HG02885 (cell line): ENCODE data around the gene PRKG1.
"Not testable (repeated sequence)": the region's sequence is repeated elsewhere in the genome, so short reads cannot be mapped to it uniquely, and the experiment has no call there.

ENCODE experiments used
- ATAC-seq: cut with Tn5 transposase; IDR thresholded peaks from one replicate; pipeline ENCODE4 v1.9.1; 2021; ENCODE audit warnings: mild to moderate bottlenecking; ENCODE audit not compliant: unreplicated experiment, poor library complexity

The PRKG1 gene

GRCh38 chr10:51212937-51213336, 138.7 kb downstream of the PRKG1 start:
- not testable (repeated sequence) for ATAC-seq

DNA sequence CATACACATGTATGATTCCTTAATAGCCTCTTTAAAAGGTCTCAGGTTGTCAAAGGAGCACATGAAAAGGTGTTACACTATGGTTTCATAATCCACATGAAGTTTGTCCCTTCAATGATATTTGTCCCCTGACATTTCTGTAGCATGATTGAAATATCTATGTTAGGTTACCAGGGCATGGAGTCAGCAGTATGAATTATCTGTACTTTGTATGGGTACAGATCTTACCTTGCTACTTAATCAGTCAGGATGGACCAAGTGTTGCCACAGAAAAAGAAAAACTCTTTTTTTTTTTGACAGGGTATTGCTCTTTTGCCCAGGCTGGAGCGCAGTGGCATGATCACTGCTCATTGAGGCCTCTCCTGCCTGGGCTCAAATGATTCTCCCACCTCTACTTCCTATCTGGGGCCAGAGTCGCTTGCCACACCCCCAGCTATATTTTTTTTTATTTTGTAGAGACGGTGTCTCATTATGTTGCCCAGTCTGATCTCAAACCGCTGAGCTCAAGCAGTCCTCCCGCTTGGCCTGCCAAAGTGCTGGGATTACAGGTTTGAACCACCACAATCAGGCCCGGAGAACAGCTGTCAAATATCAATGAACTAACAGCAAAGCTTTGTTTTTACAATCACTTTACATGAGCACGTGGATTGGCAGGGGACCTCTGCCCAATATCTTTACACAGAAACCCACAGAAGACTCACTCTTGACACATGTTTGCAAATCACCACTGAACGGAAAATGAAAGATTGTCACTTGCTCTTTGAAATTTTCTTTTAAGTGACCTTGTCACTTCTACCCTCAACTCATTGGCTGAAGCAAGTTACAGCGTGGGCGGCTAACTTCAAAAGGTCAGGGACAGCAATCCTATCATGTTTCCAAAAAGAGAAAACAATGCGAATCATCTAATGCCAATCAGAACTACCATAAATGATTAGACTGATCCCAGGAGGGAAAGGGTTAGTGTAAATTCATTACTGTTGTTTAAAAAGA, 140.2 kb downstream of the PRKG1 start:
- no peak for ATAC-seq

DNA sequence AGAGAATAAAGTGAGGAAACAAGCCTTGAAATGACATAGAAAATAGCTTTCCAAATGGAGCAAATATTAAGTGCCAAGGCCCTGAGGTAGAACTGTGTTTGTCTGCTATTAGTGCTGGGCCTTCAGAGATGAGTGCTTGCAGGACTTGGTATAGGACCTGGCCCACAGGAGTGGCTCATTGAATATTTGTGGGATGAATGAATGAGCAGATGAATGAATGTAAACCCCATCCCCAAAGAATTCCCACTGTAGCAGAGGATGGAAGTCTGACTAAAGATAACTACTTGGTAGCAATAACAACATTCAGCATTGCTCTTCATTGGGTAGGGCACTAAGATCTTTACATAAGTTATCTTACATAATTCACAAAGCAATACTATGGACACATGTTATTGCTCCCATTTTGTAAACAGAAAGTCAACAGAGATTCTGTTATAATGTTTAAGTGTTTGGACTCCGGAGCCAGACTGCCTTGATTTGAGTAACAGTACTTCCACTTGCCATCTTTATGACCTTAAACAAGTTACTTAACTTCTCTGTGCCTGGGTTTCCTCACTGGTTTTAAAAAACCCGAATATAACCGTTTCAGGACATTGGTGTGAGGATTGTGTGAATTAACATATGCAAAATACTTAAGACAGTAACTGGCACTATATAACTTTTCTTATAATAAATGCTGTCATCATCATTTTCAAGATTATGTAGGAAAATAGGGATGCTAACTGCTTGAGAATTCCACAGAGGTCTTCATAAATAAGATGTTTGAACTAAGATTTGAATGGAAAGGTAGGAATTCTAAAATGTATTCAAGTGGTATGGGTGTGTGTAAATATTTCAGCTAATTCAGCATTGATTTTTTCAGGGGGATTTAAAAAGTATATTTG, 141.9 kb downstream of the PRKG1 start:
- no peak for ATAC-seq

DNA sequence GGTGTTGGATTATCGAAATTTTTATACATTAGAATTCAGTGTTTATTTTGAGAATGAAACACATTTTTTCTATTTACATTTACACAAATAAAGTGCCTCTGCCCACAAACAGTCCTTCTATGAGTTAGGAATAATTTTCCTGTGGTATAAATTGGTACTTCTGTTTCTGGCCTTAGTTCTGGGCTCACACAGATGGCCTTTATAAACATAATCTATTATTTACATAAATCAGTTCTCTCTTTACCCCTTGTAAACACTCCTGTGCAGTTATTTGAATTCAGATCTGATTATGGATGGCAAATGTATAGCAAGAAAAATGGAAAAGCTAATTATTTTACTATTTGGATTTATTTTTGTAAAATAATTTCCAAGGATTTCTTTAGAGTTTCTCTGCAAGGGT, 143.2 kb downstream of the PRKG1 start:
- ATAC-seq, result no peak

GRCh38 chr10:51224671-51225161, 150.4 kb downstream of the PRKG1 start:
- no peak for ATAC-seq

GRCh38 chr10:51227897-51228713, 153.8 kb downstream of the PRKG1 start:
- ATAC-seq, result no peak

GRCh38 chr10:51228714-51229100, 154.4 kb downstream of the PRKG1 start:
- ATAC-seq, result no peak

DNA sequence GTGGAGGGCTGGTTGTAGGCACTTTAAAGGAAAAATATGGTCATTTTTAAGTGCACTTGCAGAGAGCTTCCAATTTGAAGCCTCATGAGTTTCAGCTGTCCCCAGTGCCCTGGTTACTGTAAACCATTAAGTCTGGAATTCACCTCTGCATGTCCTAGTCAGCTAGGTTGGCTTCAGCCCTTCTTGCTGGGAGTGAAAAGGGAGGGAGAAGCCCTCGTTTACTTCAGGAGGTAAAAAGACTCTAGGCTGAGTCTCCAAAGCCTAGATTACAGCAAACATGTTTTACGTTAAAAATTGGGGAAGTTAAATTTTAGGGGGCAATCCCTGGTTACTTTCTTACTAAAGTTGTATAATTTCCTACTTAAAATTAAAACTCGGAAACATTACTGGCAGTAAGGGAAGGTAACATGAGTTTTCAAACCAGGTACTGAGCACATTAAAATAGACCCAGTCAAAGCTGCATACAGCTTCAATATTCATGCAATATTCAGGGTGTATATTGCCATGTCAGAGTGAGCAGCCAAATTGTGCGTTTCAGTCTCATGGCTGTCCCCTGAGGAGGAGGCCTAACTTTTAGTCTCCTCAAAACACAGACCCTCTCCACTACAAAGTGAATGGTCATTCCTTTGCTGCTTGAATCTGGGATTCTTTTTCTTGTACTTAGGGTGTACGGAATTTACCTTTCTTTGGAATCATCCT, 156.7 kb downstream of the PRKG1 start:
- ATAC-seq, result no peak

DNA sequence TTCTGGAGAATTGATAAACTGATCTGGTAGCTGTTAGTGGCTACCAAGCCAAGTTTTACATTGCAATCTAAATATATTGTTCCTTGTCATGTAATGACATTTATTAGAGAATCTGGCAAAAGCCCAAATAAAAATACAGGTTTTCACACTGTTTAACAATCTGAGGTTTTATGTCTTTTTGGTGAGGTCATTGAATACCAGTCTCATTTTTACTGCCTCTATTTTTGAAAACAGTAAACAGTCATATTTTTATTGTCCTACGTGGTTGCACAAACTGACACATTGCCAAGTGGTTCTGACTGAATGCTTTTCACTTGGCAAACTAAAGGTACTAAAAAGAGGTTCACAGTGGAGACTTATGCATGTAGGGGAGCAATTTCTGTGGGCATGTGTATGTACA, 157.5 kb downstream of the PRKG1 start:
- no peak for ATAC-seq

DNA sequence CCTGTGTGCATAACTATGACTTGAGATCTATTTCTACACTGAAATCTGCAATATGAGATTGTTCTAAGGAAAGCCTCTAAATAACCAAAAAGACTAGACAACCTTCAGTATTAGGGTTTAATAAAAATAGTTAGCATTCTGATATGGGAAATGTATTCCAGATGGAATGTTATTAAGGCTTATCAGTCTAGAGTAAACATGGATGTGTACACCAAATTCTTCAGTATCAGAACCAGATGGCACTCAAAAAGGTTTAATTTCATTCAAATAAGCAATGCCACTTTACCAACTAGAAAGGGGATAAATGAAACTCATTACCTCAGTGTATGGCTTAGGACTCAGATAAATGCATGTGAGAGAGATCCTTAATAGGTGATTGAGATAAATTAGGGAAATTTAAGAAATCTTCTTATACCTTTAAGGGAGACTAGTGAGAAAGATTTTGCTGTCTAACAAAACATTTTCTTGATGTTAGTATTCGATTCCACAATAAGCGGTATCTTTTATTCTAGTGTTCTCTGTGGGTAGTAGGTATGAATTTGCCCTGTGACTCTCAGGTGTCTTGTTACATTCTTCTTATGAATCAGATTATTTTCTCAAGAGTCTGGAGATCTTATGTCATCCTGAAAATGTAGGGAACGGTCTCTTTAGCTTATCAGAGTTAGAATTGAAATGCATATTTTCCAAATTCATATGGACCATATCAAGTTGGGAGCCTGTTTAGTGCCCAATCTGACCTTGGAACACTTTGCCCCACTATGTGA, 159.2 kb downstream of the PRKG1 start:
- ATAC-seq, result no peak

GRCh38 chr10:51235865-51236264, 161.6 kb downstream of the PRKG1 start:
- no peak for ATAC-seq

DNA sequence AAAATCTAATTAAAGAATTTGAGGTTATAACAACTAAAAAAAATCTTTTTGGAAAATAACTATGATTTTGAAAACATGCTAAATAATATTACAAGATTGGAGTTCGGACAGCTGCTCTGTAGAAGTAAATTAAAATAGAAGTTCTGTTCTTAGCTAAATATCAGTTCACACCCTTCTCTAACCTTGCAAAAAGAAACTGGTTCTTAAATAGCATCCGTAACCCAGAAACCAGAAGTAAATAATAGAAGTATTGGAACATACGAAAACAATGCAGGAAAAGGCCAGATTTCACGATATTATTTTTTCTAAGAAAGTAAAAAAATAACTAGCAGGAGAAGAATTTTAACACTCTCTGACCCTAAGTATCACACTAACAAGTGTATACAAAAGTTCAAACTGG, 164.7 kb downstream of the PRKG1 start:
- ATAC-seq, result no peak

DNA sequence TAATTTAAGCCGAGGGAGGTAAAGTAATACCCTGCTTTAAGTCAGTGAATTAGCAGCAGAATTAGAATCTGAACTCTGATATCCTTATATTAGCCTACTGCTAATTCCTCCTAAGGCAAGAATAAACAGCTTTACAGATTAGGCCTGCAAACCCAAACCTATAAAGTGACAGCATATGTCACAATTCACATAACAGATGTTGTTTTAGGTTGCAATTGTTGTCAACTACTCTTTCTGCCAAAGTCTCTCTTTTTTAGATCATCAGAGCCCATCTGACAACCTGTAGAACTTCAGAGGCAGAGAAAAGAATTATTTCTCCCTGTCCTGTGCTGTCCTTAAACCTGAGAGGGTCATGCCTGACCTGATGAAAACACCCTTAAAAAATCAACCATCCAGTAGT, 167.2 kb downstream of the PRKG1 start:
- no peak for ATAC-seq

DNA sequence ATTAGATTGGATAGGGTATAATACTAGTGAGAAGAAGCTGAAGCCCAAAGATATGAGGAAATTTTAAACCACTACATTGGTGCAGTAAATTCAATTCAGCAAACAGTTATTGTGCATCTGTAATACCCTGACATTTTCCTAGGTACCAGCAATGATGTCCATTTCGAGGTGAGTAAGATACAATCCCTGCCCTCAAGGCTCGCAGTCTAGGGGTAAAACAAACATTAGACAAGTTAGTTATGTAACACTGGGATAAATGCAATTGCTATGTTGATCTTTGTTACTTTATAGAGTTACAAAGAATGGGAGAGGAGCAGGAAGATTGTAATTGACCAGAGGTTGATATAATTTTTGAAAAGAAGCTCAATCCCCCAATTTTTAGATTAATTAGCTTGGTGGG, 168.1 kb downstream of the PRKG1 start:
- no peak for ATAC-seq

- no peak for ATAC-seq
Measured at GRCh38 chr10:51244309-51244708, 170.0 kb downstream of the PRKG1 start.

DNA sequence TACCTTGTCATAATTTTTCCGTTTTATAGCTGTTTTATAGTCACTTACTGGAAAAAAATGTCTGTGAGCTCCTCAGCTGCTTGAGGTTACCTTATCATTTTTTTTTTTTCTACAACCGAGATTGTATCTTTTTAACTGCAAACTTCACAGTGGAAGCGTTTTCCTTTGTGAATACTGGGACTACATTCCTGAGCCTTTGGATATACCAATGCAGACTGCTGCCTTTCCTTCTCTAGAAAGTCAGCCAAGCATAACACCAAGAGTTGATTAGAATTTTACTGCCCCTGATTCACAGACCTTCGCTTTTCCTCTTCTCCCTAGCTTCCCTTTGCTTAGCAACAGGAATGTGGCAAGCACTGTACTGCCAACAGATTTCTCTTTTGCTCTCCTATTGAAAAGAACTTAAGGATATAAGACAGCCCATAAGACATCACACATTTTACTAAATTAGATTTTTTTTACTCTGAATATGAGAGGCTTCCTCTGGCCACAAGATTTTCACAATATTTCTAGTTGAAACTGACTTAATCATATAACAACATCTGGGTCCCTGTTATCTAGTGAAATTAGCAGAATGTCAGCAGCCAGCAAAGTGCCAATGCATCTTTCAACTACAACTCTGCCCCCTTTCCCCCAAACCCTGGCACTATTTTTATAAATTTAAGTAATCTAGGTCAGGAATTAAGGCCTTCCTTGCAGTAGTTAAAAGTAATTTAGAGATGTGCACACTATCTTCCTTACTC, 170.6 kb downstream of the PRKG1 start:
- ATAC-seq, result no peak

DNA sequence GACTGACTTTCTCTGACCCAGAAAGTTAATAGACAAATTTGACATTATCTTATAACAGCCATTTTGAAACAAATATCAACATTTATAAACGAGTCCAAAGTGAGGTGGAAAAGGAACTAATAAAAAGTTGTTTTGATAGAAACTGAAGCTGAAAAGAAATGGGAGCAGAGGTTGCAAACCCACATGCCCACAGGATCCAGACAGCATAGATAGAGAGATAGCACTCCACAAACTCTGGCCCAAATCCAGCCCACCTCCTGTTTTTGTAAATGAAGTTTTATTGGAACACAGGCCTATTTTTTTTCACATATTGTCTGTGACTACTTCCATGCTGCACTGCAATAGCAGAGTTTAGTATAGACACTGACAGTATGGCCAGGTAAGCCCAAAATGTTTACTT, 171.9 kb downstream of the PRKG1 start:
- no peak for ATAC-seq

DNA sequence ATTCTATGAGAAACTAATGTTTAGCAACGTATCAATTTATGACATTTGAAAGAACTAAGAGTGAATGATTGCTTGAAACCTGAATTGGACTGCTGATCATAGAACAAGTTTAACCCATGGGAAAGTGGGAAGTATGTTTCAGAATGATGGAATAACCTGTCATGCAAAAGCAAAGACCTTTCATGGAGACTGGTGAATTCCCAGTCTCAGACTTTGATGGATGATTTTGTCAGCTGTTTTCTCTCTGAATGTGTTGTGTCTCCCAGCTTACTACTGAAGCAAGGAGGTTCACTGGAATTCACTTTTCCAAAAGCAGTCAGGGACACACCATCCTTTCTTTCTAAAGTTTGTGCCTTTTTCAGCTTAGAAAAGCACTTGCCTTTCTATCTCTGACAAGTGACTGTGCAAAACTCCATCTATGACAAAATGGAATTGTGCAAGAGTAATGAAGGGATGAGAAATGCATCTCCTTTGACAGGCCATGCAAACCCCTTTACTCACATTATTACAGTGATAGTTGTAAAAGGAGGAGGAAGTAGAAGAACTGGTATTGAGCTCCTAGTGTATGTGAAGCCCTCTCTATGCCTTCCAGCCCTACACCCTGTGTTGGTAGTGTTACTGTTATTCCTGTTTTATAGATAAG, 176.1 kb downstream of the PRKG1 start:
- ATAC-seq, result no peak
